Measurements from ENCODE around the gene CSN1S1.

- TF ChIP-seq CTCF (IDR thresholded peaks at IDR 0.05; ENCODE audit: low read depth, low read length) (no peak), EZH2phosphoT487 (IDR thresholded peaks at IDR 0.05; ENCODE audit: low read depth) (no peak)
Measured at GRCh38 chr4:69894721-69895120, 36.1 kb upstream of the CSN1S1 start.

All from OCI-LY3 (cell line).